DMS114 treated with DMSO at 0.1 percent for 48 hours (cell line): ENCODE results near the gene ZC3HAV1.
"Not testable (repeated sequence)": the region's sequence is repeated elsewhere in the genome, so short reads cannot be mapped to it uniquely, and the experiment has no call there.

Source experiments
- DNase-seq: peaks from one replicate; lab custom pipeline; 2025; ENCODE audit not compliant: unreplicated experiment; lab: John Stamatoyannopoulos, UW

ZC3HAV1 gene

DNA sequence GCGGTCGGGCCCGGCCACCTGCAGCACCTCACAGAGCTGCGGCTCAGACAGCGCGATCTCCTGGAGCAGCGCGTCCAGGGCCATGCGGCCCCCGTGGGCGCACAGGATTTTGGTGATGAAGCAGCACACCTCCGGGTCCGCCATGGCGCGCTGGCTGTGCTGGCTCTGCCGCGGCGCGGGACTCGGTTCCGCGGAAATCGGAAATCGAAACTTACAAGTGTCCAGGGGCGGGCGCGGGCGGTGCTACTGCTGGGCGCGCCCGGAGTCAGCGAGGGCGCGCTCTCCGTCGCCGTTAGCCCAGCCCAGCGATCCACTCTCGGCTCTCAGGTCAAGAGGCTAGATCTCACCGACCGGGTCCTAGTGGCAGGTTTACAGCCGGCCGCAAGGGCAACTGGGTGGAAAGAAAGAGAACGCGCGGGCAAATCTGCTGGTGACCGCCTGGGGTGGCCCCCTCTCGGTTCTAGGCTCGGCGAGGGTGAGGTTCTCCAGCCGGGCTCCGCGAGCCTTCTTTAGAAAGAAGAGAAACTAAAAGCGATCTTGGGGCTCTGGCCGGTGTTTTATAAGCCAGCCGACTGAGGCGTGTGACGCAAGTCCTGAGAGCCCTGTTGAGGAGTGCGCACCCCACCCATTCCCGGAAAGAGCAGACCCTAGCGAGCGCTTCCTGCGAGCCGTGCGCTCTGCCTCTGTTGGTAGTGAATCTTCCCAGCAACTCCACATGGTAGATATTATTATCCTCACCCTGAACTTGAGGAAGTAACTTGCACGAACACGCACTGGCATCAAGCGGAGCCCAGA lies at the start of gene ZC3HAV1:
TSS of gene ZC3HAV1 (minus strand) at position 533 of the 795 bp plus-strand sequence. CDS start at position 144, 389 bp downstream.
- DNase-seq = peak; percentile 83

DNA sequence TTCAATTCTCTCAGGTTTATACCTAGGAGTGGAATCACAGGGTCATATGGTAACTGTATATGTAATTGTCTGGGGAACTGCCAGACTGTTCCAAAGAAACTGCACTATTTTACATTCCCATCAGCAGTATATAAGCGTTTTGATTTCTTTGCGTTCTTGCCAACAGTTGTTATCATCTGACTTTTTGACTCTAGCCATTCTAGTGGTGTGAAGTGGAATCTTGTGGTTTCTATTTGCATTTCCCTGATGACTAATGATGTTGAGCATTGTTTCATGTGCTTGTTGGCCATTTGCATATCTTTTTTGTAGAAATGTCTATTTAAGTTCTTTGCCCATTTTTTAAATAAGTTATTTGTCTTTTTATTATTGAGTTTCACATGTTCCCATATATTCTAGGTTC lies 44.3 kb upstream of the ZC3HAV1 start:
- DNase-seq = no peak

DNA sequence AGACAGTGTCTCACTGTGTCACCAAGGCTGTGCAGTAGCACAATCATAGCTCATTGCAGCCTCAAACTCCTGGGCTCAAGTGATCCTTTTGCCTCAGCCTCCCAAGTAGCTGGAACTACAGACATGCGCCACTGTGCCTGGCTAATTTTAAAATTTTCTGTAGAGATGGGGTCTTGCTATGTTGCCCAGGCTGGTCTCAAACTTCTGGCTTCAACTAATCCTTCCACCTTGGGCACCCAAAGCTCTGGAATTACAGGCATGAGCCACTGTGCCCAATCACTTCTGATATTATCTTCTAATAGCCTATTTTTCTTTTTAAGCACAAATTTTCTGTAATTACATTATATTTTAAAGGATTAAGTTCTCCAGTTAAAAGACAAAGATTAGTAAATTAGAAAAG lies 42.6 kb upstream of the ZC3HAV1 start:
- no peak for DNase-seq

DNA sequence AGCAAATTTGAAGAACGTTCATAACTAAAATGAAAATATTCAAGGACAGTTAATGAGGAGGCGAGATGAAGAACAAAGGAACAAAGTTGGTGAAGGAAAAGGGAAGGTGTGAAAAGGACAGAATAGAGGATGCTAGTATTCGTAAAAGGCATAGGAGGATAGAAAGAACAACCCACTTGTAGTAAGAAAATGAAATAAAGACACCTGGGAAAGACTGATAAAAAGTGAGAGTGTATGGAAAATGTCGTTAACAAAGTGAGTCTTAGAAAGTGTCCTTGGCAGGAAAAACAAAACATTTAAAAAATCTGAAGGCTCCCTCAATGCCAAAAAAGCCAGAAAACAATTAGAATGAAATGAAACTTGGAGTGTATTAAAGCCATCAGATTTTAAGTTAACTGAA lies 29.6 kb upstream of the ZC3HAV1 start:
- no peak for DNase-seq

DNA sequence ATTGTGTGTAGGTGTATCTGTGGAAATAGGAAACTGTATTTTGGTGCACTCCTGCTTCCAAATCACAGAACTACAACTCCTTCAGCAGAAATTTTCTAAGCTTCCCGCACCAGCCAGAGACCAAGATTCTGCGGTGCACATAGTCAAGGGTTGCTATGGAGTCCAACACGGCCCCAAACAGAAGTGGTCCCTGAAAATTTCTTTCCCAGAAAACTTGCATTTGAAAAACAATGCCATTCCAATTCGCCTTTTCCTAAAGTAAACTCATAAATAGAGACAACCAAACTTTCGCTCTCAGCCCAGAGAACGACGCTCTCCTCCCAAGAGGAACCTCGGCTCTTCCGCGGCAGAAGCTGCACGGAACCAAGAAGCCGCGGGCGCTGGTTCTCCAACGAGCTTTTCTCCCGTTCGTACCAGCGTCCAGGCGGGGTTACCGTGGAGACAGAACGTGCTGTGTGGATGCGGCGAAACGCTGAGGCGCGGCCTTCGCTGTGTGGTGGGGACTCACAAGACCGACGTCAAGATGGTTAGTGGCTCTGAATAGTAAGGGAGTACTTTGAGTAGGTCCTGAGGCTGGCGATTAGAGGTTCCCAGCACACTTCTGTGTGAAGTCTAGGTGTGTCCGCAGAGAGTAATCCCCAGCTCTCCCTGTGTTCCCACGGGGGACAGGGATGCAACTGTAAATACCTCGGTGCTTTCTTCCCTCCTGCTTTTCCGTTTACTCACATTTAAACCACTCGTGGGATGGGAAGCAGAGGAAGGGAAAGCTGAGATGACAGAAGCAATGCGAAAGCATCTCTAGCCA lies 24.0 kb upstream of the ZC3HAV1 start:
- DNase-seq = peak; percentile 77

DNA sequence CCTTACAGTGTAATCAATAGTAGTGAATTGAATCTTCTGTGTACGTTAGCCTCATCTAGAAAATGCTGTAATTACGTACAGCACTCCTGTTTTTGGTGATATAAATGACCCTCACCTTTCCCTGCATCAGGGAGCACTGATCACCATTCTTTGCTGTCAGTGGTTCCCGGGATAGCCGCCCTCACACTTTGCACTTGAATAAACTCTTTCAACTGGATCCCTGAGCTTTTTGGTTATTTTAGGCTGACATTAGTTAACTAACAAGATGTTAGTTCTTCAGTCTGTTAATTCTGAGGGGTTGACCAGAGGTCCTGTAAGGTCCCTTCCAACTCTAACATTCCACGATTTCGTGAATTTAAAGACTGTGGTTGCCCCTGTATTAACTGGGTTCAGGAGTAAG lies 23.4 kb upstream of the ZC3HAV1 start:
- no peak for DNase-seq

DNA sequence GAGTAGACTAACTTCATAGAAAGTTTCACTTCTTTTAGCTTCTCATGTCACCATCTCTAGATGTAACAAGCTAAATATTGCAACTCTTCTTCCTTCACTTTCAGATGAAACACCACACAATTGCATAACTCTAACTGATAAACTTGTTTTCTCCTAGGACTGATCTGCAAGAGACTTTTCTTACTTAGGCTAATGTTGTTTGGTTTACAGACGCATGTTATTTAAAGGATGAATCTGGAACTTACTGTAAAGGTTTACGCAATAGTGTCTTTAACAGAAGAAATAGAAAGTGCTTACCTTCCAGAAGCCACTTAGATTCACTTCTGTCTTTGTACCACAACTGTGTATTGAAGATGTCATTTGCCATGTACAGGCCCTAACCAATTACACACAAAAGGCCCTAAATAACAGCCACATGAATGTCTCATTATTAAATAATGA lies 22.1 kb upstream of the ZC3HAV1 start:
- no peak for DNase-seq

DNA sequence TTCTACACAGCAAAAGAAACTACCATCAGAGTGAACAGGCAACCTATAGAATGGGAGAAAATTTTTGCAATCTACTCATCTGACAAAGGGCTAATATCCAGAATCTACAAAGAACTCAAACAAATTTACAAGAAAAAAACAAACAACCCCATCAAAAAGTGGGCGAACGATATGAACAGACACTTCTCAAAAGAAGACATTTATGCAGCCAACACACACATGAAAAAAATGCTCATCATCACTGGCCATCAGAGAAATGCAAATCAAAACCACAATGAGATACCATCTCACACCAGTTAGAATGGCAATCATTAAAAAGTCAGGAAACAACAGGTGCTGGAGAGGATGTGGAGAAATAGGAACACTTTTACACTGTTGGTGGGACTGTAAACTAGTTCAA lies 20.3 kb upstream of the ZC3HAV1 start:
- not testable (repeated sequence) for DNase-seq

DNA sequence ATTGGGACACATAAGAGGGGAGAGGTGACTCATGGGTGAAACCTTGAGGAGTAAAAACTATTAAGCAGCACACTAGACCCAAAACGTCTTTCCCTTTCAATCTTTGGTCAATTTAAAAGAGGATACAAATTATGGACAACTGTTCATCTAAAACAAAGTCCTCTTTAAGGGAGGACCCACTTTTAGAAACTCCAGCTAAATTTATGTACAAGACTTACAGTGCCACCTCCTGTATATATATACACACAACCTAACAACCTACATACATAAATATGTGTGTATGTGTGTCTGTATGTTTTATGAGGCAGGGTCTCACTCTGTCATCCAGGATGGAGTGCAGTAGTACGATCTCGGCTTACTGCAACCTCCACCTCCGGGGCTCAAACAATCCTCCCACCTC lies 18.1 kb upstream of the ZC3HAV1 start:
- DNase-seq = no peak

DNA sequence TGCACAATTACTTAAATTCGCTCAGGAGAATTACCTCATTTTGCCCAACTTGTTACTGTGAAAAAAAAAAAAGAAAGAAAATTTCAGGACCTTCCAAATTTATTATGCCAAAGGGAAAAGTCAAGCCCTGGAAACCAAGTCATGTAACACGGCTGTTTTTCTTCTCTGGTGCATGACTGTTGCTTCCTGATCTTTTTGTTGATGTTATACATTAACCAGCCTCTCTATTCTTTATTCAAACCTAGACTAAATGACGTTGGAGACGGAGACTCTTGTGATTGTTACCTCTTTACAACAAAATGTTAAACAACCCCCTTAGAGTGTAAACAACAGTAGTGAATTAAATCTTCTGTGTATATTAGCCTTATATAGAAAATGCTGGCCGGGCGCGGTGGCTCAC lies 16.1 kb upstream of the ZC3HAV1 start:
- no peak for DNase-seq

DNA sequence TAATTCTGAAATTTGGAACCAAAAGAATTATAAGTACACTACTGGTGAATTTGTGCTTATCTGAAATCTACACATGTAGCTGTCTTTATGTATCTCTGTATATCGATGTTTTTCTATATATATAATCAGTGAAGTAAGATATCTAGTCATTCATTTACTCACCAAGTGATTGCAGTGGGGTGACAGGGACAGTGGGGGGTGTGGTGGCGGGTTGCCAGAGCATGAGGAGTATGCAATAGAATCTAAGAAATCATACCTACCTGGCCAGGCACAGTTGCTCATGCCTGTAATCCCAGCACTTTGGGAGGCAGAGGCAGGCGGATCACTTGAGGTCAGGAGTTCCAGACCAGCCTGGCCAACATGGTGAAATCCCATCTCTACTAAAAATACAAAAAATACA lies 15.5 kb upstream of the ZC3HAV1 start:
- not testable (repeated sequence) for DNase-seq

DNA sequence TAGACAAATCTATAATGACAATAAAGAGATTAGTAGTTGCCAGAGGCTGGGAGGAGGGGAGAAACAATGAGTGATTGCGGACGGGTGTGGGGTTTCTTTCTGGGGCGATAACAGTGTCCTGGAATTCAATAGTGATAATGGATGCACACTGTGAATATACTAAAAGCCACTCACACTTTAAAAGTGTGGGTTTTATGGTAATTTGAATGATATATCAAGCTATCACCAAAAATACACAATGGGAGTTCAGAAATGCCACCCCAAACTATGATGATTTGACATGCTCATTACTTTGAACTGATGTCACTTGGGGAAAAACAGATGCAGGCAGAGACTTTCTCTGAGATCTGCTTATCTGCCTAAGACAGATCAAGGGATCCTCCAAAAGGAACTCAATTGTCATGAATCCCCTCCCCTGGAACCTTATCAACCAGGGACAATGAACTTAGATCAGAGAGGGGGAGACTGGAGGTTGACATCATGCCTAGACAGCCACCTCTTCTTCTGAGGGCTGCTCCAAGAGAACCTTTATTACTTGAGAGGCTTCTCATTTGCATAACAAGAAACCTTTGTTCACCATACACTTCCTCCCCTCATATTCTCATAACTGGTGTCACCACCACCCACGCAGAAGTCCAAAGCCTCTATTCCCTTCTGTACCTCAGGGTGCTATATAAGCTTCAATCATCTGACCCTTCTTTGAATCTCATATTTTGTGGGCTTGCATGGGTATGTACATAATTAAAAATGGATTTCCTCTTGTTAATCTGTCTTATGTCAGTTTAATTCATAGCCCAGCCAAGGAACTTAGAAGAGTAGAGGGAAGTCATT lies 14.8 kb upstream of the ZC3HAV1 start:
- DNase-seq = no peak

DNA sequence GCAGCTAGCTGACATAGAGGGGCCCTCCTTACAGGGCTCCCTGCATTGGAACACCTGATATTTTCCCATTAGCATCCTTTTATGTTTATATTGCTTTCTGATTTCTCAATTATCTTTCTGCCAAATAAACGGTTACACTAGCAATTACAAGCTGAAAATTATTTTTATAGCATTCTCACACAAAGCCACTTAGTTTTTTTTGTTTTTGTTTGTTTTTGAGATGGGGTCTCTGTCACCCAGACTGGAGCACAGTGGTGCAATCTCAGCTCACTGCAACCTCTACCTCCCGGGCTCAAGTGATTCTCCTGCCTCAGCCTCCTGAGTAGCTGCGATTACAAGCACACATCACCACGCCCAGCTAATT lies 9.9 kb upstream of the ZC3HAV1 start:
- no peak for DNase-seq

DNA sequence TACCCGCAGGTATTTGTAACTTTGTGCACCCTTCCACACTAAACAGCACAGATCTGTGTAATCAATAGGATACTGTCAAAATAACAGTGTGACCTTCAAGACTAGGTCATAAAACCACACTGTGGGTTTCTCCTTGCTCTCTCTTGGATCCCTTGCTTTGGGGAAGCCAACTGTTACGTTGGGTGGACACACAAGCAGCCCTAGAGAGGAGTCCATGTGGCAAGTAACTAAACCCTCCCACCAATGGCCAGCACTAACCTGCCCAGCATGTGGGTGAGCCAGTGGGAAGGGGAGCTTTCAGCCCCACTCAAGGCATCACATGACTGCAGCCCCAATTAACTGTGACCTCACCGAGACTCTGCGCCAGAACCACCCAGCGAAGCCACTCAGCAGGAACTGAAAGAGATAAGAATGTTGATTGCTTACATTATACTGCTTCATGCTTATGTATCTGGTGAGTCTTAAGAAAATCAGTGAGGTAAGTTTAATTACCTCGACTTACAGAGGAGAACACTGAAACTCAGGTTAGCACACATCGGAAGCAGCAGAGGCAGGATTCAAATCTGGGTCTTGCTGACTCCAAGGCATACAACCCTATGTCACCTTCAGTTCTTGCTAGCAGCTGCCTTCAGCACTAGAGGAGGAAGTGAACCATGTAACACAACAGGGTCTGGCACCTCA lies 9.4 kb upstream of the ZC3HAV1 start:
- no peak for DNase-seq

DNA sequence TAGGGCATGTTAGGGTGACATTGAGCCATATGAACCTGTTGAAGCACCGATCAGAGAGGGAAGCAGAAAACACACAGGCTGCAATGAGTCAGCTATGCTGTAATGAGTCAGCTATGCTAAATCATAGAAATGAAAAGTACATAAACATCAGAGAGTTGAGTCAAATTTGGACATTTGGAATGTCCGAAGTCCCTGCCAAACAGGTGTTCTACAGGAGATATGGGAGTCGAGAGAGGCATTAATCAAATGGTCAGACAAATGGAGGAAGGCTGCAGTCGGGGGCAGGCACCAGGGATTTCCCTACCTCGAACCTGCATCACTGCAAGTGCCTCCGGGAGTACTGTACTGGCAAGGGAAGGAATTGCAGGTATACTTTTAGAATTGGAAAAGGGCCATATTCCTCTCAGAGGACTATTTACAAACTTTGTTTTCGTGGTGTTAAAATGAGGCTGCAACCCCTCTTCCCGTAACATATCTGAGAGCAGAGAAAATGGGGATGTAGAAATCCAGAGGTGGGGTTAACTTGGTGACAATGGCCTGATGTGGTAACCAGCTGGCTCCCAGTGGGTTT lies 8.8 kb upstream of the ZC3HAV1 start:
- DNase-seq = no peak

DNA sequence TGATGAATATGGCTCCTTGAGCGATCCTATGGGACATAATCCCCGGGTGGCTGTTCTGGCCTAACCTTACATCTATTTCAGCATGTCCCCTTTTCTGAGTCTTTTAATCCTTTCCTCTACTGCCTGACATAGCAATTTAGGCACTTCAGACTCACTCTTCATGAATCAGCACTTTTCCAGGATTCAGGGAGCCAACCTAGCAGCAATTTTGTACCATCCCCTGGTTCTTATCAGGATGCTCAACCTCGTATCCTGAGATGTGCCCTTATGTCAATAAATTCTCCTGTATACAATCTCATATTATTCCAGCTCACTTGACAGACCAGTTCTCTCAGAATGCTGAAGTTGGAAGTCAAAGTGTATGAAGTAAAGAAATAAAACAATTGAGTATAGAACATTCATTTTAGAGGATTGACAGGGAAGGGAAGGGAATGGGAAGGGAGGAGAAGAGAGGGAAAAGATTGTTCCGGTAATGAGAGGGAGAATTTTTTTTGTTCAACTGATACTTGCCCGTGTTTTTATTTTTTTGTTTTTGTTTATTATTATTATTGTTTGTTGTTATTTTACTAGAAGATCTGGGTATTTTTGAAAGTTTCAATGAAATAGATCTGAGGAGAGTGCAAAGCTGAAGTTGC lies 8.2 kb upstream of the ZC3HAV1 start:
- no peak for DNase-seq

DNA sequence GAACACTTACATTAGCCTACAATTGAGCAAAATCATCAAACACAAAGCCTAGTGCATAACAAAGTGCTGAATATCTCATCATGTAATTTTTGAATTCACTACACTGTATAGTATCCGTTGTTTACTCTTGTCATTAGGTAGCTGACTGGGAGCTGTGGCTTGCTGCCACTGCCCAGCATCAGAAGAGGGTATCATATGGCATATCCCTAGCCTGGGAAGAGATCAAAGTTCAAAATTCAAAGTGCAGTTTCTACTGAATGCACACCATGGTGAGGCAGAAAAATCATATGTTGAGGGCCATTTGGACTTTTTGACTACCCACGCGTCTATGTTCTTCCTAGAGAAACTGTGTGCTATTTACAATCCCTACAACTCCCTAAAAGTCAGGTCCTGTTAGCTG lies 7.5 kb upstream of the ZC3HAV1 start:
- DNase-seq = no peak

DNA sequence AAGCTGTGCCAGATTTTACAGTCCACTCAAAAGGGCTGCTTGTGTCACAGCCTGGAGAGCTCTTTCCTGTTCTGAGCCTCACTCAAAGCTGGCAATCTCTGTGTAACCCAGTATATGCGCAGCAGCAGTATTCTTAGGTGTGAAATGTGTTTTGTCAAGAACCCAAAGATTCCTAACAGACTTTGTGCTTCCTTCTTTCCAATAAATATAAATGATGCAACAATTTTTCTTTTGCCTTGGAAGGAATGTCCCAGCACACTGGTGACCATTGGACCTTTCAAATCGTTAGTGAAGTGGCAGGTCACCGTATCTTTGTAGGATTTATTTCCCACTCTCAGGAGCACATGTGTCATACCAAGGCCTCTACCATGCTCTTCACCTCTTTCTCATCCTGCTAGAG lies 5.6 kb upstream of the ZC3HAV1 start:
- DNase-seq = no peak

DNA sequence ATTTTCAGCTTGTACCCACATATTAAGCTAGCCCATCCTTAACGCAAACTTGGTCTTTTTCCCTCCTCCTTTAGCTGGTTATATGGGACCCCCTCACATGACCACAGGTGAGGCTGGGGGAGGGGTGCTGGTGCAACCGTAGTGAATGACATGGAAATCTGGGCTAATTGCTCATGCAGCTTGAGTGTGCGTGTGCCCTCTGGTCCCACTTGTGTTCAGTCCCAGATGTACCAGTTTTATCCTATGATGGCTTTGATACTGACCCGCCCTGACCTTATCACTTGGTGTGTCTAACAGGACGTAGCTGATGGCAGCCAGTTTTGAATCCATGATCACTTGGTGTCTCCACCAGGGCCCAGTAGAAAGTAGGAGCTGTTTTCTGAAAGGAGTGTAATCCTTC lies 5.1 kb upstream of the ZC3HAV1 start:
- DNase-seq = no peak

DNA sequence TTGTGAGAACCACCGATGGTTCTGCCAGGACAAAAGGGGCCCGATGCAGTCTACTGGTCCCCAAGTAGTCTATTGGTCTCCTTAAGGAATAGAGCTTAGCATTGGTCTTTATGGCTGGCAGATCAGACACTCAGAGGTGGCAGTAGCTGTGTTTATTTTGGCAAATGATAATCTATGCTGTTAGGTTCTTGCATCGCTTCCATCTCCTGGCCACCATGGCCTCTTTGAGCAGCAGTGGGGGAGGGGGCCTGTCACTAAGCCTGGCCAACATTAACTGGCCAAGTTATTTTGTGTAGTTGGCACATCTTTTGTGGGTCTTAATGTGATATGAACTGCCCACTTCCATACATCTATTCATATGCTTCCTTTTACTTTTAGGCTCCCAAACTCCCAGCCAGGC lies 4.5 kb upstream of the ZC3HAV1 start:
- no peak for DNase-seq
